ENCODE data around the gene HOMER2. TPM values are rescaled to one million over a fixed set of nuclear protein-coding genes. Genes with fewer than 3 reads are reported as not detected.

The HOMER2 gene
- total and polyA plus RNA-seq, 2 donors: 5.7 to 7.8 TPM

DNA sequence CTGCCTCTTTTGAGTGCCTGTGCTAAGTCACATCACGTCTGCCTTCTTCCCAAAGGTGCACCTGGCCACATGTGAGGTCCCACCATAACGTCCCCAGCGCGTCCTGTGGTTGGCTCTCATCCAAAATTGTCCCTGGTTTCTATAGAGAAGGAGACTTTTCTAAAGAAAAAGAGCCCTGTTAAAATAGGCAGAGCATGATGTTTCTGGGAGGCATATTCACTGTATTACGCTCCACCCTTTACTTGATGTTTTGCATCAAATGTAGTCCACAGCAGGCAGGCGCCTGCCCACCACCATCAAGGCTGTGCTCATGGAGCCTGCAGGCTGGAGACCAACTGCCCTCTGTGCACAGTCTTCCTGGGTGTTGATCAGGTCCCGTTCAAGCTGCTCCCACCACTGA lies 106.8 kb downstream of the HOMER2 start:
- no peaks in the 10 kb centered on the region for H3K27me3 ChIP-seq (ENCODE audit: control insufficient read depth in 2 of 2, insufficient read depth in 1 of 2, low read length in 1 of 2)
- H3K36me3 ChIP-seq (ENCODE audit: control insufficient read depth in 2 of 2, insufficient read depth in 2 of 2, low read length in 1 of 2): no peaks in the 10 kb centered on the region
- no peaks in the 10 kb centered on the region for H3K9me3 ChIP-seq (ENCODE audit: control insufficient read depth in 2 of 2, insufficient read depth in 1 of 2, low read length in 1 of 2)
- H3K4me3 ChIP-seq (ENCODE audit: low read length in 2 of 2): no peak overlapping the region
- no peak overlapping the region for H3K27ac ChIP-seq (ENCODE audit: low read depth in 1 of 2, low read length in 1 of 2)
- H3K4me1 ChIP-seq (ENCODE audit: control insufficient read depth in 2 of 2, insufficient read depth in 2 of 2, low read length in 2 of 2): peaks cover 15 to 18% of the 10 kb centered on the region in 2 donors
- 75% methylated on average over 7 of the region's 7 CpGs for WGBS
- DNase-seq (ENCODE audit: low read depth in 6 of 9, low spot score in 9 of 9): no peak

DNA sequence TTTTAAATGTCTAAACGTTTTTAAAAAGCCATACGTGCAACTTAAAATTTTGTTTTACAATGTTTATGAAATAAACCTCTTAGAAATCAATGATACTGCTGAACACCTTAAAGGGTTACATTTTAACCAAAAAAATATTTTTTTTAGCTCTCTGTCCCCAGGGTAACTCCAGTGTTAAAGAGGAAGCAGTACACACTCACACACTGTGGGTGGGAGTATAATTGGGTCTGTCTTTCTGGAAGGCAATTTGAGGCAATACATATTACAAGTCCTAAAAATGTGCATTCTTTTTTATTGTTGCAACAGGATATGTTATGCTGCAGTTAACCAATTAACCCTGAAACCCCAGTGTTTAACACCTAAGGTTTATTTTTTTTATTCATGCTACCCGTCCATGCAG lies 109.0 kb downstream of the HOMER2 start:
- H3K9me3 ChIP-seq (ENCODE audit: control insufficient read depth in 2 of 2, insufficient read depth in 1 of 2, low read length in 1 of 2): no peaks in the 10 kb centered on the region
- H3K27me3 ChIP-seq (ENCODE audit: control insufficient read depth in 2 of 2, insufficient read depth in 1 of 2, low read length in 1 of 2): no peaks in the 10 kb centered on the region
- 96% methylated on average over 3 of the region's 3 CpGs for WGBS
- no peak overlapping the region for H3K27ac ChIP-seq (ENCODE audit: low read depth in 1 of 2, low read length in 1 of 2)
- no peaks in the 10 kb centered on the region for H3K36me3 ChIP-seq (ENCODE audit: control insufficient read depth in 2 of 2, insufficient read depth in 2 of 2, low read length in 1 of 2)
- no peak overlapping the region for H3K4me3 ChIP-seq (ENCODE audit: low read length in 2 of 2)
- H3K4me1 ChIP-seq (ENCODE audit: control insufficient read depth in 2 of 2, insufficient read depth in 2 of 2, low read length in 2 of 2): peaks cover 4% of the 10 kb centered on the region in 2 donors
- DNase-seq (ENCODE audit: low read depth in 6 of 9, low spot score in 9 of 9): no peak

DNA sequence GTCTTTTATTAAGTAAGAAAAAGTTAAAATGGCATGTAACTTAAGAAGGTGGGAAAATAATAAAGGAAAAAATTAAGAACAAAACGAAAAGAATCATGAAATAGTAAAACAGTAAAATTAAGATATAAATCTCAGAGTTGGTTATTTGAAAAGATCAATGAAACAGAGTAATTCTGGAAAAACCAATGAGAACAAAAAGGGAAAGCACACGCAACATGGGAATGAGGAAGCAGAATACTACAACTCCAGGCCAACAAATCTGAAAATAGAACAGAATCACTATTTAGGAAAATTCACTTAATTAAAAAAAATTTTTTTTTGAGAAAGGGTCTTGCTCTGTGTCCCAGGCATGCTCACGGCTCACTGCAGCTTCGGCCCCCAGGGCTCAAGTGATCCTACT lies 112.4 kb downstream of the HOMER2 start:
- Histone ChIP-seq H3K27ac (ENCODE audit: low read depth in 1 of 2, low read length in 1 of 2) (no peak overlapping the region), H3K27me3 (ENCODE audit: control insufficient read depth in 2 of 2, insufficient read depth in 1 of 2, low read length in 1 of 2) (no peaks in the 10 kb centered on the region), H3K4me1 (ENCODE audit: control insufficient read depth in 2 of 2, insufficient read depth in 2 of 2, low read length in 2 of 2) (peaks cover 4% of the 10 kb centered on the region in 2 donors), H3K36me3 (ENCODE audit: control insufficient read depth in 2 of 2, insufficient read depth in 2 of 2, low read length in 1 of 2) (peaks cover 25 to 30% of the 10 kb centered on the region in 2 donors), H3K4me3 (ENCODE audit: low read length in 2 of 2) (no peak overlapping the region), H3K9me3 (ENCODE audit: control insufficient read depth in 2 of 2, insufficient read depth in 1 of 2, low read length in 1 of 2) (peaks cover 0 to 2% of the 10 kb centered on the region in 2 donors)
- 99% methylated on average over 4 of the region's 4 CpGs for WGBS
- DNase-seq (ENCODE audit: low read depth in 6 of 9, low spot score in 9 of 9): no peak

DNA sequence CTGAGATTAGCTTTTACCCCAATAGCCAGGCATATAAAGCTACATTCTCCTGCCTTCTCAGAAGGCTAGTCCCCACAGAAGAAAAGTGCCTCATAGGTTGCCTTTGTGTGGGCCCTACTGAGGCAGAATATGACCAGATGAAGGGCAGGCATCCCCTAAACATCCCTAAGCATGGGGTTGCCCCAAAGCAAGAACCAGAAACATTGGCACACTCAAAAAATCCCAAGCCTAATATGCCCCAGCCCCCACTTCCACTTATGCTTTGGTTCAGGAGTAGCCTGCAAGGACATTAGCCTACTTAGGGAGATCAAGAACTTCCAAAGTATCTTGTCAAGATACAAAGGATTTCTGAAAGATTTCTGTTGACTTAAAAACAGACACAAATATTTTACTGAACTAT lies 113.4 kb downstream of the HOMER2 start:
- Histone ChIP-seq H3K36me3 (ENCODE audit: control insufficient read depth in 2 of 2, insufficient read depth in 2 of 2, low read length in 1 of 2) (peaks cover 33 to 38% of the 10 kb centered on the region in 2 donors), H3K27me3 (ENCODE audit: control insufficient read depth in 2 of 2, insufficient read depth in 1 of 2, low read length in 1 of 2) (no peaks in the 10 kb centered on the region), H3K4me1 (ENCODE audit: control insufficient read depth in 2 of 2, insufficient read depth in 2 of 2, low read length in 2 of 2) (no peaks in the 10 kb centered on the region), H3K27ac (ENCODE audit: low read depth in 1 of 2, low read length in 1 of 2) (no peak overlapping the region), H3K9me3 (ENCODE audit: control insufficient read depth in 2 of 2, insufficient read depth in 1 of 2, low read length in 1 of 2) (peaks cover 0 to 2% of the 10 kb centered on the region in 2 donors), H3K4me3 (ENCODE audit: low read length in 2 of 2) (no peak overlapping the region)
- DNase-seq (ENCODE audit: low read depth in 6 of 9, low spot score in 9 of 9): no peak

DNA sequence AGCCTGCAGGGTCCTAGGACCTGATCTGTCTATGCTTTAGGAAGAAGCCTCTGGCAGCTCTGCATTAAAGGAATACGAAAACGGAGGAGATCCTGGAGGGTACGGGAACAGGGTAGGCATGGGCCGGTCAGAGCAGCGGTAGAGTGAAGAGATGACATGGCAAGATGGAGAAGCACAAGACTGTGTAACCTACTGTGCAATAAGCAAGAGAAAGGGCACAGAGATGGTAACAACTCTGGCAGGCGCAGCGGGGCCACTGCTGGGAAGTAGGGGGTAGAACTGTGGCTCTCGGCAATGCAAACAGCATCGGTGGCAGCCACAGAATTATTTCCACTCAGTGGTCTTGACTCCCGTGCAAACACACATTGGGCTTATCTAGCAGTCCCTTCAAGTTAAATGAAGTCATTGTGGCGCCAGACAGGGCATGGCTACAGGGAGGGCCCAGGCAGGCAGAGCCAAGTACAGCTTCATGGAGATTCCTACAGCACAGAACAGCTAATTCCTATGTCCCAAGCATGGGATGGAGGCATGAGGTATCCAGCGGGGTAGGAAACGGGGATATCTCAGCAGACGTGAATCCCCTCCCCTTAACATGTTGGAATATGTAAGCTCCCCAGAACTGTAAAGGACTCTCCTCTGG lies 114.3 kb downstream of the HOMER2 start:
- Histone ChIP-seq H3K4me1 (ENCODE audit: control insufficient read depth in 2 of 2, insufficient read depth in 2 of 2, low read length in 2 of 2) (peaks cover 0 to 1% of the 10 kb centered on the region in 2 donors), H3K4me3 (ENCODE audit: low read length in 2 of 2) (no peak overlapping the region), H3K27me3 (ENCODE audit: control insufficient read depth in 2 of 2, insufficient read depth in 1 of 2, low read length in 1 of 2) (no peaks in the 10 kb centered on the region), H3K9me3 (ENCODE audit: control insufficient read depth in 2 of 2, insufficient read depth in 1 of 2, low read length in 1 of 2) (peaks cover 0 to 2% of the 10 kb centered on the region in 2 donors), H3K36me3 (ENCODE audit: control insufficient read depth in 2 of 2, insufficient read depth in 2 of 2, low read length in 1 of 2) (peaks cover 41 to 47% of the 10 kb centered on the region in 2 donors), H3K27ac (ENCODE audit: low read depth in 1 of 2, low read length in 1 of 2) (no peak overlapping the region)
- DNase-seq (ENCODE audit: low read depth in 6 of 9, low spot score in 9 of 9): no peak
- WGBS: 98% methylated on average over 14 of the region's 14 CpGs

DNA sequence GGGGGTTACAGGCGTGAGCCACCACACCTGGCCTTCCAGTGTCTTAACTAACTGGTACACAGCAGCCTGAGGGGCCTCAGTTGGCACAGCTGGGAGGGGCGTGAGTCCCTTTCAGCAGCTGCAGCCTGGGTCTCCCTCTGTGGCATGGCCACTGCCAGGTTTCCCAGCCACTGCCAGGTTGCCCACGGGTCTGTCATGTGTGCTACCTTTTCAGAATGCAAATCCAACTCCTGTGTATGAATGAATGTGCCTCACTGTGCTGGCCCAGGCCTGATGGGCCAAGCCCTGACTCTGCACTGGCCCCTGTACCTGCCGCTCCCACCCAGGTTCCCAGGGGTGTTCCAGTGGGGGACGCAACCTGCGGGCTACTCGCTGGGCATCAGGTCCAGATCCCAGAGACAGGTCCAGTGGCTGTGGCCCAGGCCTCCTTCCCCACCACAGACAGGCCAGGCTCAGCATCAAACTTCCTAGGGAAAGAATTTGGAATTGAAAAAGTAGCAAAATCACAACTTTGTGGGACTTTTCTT lies 117.1 kb downstream of the HOMER2 start:
- Histone ChIP-seq H3K27me3 (ENCODE audit: control insufficient read depth in 2 of 2, insufficient read depth in 1 of 2, low read length in 1 of 2) (no peaks in the 10 kb centered on the region), H3K4me1 (ENCODE audit: control insufficient read depth in 2 of 2, insufficient read depth in 2 of 2, low read length in 2 of 2) (peaks cover 0 to 4% of the 10 kb centered on the region in 2 donors), H3K4me3 (ENCODE audit: low read length in 2 of 2) (no peak overlapping the region), H3K9me3 (ENCODE audit: control insufficient read depth in 2 of 2, insufficient read depth in 1 of 2, low read length in 1 of 2) (peaks cover 0 to 2% of the 10 kb centered on the region in 2 donors), H3K36me3 (ENCODE audit: control insufficient read depth in 2 of 2, insufficient read depth in 2 of 2, low read length in 1 of 2) (peaks cover 60 to 63% of the 10 kb centered on the region in 2 donors), H3K27ac (ENCODE audit: low read depth in 1 of 2, low read length in 1 of 2) (no peak overlapping the region)
- DNase-seq (ENCODE audit: low read depth in 6 of 9, low spot score in 9 of 9): no peak
- whole genome bisulfite sequencing: 98% methylated on average over 7 of the region's 7 CpGs

DNA sequence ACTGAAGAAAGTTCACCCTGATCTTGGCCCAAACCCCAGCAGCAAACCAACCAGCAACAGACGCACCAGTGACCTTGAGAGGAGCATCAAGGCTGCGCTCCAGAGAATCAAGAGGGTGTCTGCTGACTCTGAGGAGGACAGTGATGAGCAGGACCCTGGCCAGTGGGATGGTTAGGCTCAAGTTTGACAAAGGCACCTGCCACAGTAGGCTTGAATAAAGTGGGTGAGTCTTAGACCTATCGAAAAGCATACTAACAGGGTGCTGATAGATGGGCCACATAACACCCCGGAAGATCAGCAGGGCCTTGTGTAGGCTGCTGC lies 119.2 kb downstream of the HOMER2 start:
- Histone ChIP-seq H3K9me3 (ENCODE audit: control insufficient read depth in 2 of 2, insufficient read depth in 1 of 2, low read length in 1 of 2) (peaks cover 0 to 2% of the 10 kb centered on the region in 2 donors), H3K27ac (ENCODE audit: low read depth in 1 of 2, low read length in 1 of 2) (peak overlapping the region; percentile 3 to 10), H3K27me3 (ENCODE audit: control insufficient read depth in 2 of 2, insufficient read depth in 1 of 2, low read length in 1 of 2) (no peaks in the 10 kb centered on the region), H3K36me3 (ENCODE audit: control insufficient read depth in 2 of 2, insufficient read depth in 2 of 2, low read length in 1 of 2) (peaks cover 72 to 78% of the 10 kb centered on the region in 2 donors), H3K4me3 (ENCODE audit: low read length in 2 of 2) (no peak overlapping the region), H3K4me1 (ENCODE audit: control insufficient read depth in 2 of 2, insufficient read depth in 2 of 2, low read length in 2 of 2) (peaks cover 0 to 4% of the 10 kb centered on the region in 2 donors)
- no peak for DNase-seq (ENCODE audit: low read depth in 6 of 9, low spot score in 9 of 9)
- WGBS: 95% methylated on average over 4 of the region's 4 CpGs

DNA sequence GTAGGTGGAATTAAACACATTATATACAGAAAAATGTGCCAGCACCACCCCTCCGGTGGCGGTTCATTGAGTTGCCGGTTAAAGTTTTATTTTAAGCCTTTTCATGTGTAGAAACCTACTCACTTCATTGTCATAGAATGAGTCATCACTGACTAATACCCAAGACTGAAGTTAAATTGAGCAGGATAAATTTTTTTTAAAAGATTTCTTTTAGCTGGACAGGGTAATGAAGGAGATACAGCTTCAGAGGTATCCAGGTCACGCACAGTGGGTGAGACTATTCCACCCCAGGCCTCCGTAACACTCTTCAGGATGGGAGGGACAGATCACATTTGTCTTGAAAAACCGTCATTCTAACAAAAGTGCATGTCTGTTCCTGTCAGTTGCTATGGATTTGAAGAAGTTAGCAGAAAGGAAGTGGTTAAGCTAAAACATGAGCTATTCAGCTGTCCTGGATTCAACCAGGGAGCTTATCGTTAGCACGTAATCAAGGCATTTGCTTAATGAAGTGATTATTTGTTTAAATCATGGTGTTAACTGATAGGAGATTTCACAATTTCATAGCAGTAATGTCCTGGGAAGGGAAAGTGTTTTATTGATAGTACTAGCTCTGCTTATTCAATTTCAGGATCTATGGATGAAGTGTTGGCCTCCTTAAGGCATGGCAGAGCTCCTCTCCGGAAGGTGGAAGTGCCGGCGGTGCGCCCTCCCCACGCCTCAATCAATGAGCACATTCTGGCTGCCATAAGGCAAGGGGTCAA lies 119.7 kb downstream of the HOMER2 start:
- Histone ChIP-seq H3K36me3 (ENCODE audit: control insufficient read depth in 2 of 2, insufficient read depth in 2 of 2, low read length in 1 of 2) (peaks cover 72 to 83% of the 10 kb centered on the region in 2 donors), H3K4me1 (ENCODE audit: control insufficient read depth in 2 of 2, insufficient read depth in 2 of 2, low read length in 2 of 2) (peaks cover 0 to 4% of the 10 kb centered on the region in 2 donors), H3K27me3 (ENCODE audit: control insufficient read depth in 2 of 2, insufficient read depth in 1 of 2, low read length in 1 of 2) (no peaks in the 10 kb centered on the region), H3K27ac (ENCODE audit: low read depth in 1 of 2, low read length in 1 of 2) (peak overlapping the region; percentile 3 to 10), H3K4me3 (ENCODE audit: low read length in 2 of 2) (no peak overlapping the region), H3K9me3 (ENCODE audit: control insufficient read depth in 2 of 2, insufficient read depth in 1 of 2, low read length in 1 of 2) (peaks cover 0 to 2% of the 10 kb centered on the region in 2 donors)
- DNase-seq (ENCODE audit: low read depth in 6 of 9, low spot score in 9 of 9): no peak
- 55% methylated on average over 13 of the region's 13 CpGs for WGBS

DNA sequence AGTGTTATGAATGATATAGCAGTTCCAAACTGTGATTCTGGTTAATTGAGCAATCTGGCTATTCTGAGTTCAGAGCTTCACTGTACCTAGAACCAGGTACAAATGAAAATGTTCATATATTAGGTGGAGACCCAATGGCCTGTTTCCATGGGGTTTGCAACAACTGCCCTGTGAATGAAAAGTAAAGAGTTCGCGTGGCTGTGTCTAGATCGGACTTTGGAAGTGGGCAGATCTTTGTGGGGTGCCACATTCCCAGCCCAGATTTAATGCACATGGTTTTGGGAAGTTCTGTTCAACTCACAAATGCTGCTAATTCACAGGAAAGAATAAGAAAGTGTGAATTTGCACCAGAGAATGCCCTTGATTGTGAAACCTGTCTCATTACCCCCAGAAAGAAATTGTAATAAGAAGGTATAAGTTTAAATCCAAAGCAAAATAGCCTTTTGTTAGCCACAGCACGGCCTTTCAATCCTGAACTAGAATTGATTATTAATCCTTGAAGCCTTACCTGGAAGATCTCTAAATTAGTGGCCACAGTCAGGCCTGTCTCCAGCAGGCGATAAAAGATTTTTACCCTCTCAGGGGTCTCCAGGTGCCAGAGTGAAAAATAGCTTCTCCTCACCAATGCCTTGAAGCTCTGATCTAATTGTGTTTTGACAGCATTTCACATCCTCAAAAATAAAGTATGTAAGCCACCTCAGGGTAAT lies 120.5 kb downstream of the HOMER2 start:
- Histone ChIP-seq H3K36me3 (ENCODE audit: control insufficient read depth in 2 of 2, insufficient read depth in 2 of 2, low read length in 1 of 2) (peaks cover 69 to 79% of the 10 kb centered on the region in 2 donors), H3K27me3 (ENCODE audit: control insufficient read depth in 2 of 2, insufficient read depth in 1 of 2, low read length in 1 of 2) (no peaks in the 10 kb centered on the region), H3K9me3 (ENCODE audit: control insufficient read depth in 2 of 2, insufficient read depth in 1 of 2, low read length in 1 of 2) (peaks cover 0 to 2% of the 10 kb centered on the region in 2 donors), H3K4me1 (ENCODE audit: control insufficient read depth in 2 of 2, insufficient read depth in 2 of 2, low read length in 2 of 2) (peaks cover 0 to 4% of the 10 kb centered on the region in 2 donors), H3K4me3 (ENCODE audit: low read length in 2 of 2) (no peak overlapping the region), H3K27ac (ENCODE audit: low read depth in 1 of 2, low read length in 1 of 2) (peak overlapping the region in 1 of 2 donors; percentile 10)
- 97% methylated on average over 5 of the region's 5 CpGs for WGBS
- no peak for DNase-seq (ENCODE audit: low read depth in 6 of 9, low spot score in 9 of 9)
